ENCODE data around the gene IGSF21. TPM values are rescaled to one million over a fixed set of nuclear protein-coding genes. Genes with fewer than 3 reads are reported as not detected.

Gene IGSF21
- total RNA-seq, 1 experiment from 2014 or later = 5.2 TPM

DNA sequence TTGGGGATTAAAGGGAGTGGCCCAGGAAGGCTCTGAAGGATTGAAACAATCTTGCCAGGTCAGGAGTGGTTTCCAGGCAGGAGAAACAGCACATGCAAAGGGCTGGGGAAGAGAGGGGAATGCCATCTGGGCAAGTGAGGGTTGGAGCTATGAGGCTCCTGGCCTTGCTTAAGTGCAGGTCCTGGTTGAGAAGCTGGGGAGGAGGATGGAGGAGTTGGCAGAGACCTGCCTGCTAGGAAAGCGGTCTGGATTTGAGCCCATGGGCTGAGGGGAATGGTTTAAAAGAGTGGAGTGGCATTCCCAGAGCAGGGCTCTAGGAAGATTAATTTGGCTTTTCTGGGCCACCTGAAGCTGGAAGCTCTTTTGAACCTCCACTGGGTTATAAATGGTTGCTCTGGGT lies 9.2 kb downstream of the IGSF21 start:
- H3K4me1 Mint-ChIP-seq = peaks cover 11 to 27% of the 10 kb centered on the region in 2 experiments
- no peaks in the 10 kb centered on the region; a peak in 1 of 5 replicates for H3K9me3 Mint-ChIP-seq
- no peak overlapping the region for H2BK5ac ChIP-seq (ENCODE audit: insufficient read length, low read length)
- peaks cover 3% of the 10 kb centered on the region; the same call in 1 of the 2 replicates for H3K79me2 ChIP-seq (ENCODE audit: insufficient read depth, low read length)
- H3K9ac ChIP-seq (ENCODE audit: extremely low read depth, insufficient read length, low read length) = no peak overlapping the region
- H3K4me1 ChIP-seq (ENCODE audit: insufficient read depth, low read length) = no peaks in the 10 kb centered on the region; the same call in 1 of the 2 replicates
- no peak overlapping the region for H3K18ac ChIP-seq (ENCODE audit: insufficient read length, low read depth, low read length)
- no peak overlapping the region for H3K27ac Mint-ChIP-seq
- no peak overlapping the region for H3K4me3 Mint-ChIP-seq
- no peak overlapping the region for H3K27ac ChIP-seq (ENCODE audit: insufficient read length, low read depth, low read length)
- H2BK20ac ChIP-seq (ENCODE audit: low read depth, low read length, poor library complexity, severe bottlenecking) = no peak overlapping the region
- H4K8ac ChIP-seq (replicated peaks; ENCODE audit: insufficient read length, low read depth, low read length) = no peak overlapping the region
- TF ChIP-seq, protein P1, sequence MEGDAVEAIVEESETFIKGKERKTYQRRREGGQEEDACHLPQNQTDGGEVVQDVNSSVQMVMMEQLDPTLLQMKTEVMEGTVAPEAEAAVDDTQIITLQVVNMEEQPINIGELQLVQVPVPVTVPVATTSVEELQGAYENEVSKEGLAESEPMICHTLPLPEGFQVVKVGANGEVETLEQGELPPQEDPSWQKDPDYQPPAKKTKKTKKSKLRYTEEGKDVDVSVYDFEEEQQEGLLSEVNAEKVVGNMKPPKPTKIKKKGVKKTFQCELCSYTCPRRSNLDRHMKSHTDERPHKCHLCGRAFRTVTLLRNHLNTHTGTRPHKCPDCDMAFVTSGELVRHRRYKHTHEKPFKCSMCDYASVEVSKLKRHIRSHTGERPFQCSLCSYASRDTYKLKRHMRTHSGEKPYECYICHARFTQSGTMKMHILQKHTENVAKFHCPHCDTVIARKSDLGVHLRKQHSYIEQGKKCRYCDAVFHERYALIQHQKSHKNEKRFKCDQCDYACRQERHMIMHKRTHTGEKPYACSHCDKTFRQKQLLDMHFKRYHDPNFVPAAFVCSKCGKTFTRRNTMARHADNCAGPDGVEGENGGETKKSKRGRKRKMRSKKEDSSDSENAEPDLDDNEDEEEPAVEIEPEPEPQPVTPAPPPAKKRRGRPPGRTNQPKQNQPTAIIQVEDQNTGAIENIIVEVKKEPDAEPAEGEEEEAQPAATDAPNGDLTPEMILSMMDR (conservative IDR thresholded peaks at IDR 0.05) = no peak
- H3K14ac ChIP-seq (ENCODE audit: insufficient read depth, low read length) = no peak overlapping the region
- H3K23ac ChIP-seq (ENCODE audit: insufficient read length, low read depth, low read length) = no peak overlapping the region
- H4K91ac ChIP-seq (ENCODE audit: insufficient read length, low read depth, low read length) = no peak overlapping the region
- H3K79me1 ChIP-seq (ENCODE audit: insufficient read depth, low read depth, low read length, poor library complexity, severe bottlenecking) = no peaks in the 10 kb centered on the region
- H4K5ac ChIP-seq (ENCODE audit: insufficient read length, low read depth, low read length) = no peak overlapping the region
- H2BK120ac ChIP-seq (ENCODE audit: low read depth, low read length, poor library complexity, severe bottlenecking) = no peak overlapping the region
- no peaks in the 10 kb centered on the region for H3K9me3 ChIP-seq (ENCODE audit: control insufficient read depth, low read depth, low read length)
- DNase-seq = no peak
- H3K4ac ChIP-seq (ENCODE audit: low read depth, low read length) = no peak overlapping the region
- H3K27me3 ChIP-seq (ENCODE audit: insufficient read depth, low read length) = no peaks in the 10 kb centered on the region; the same call in 1 of the 2 replicates
- no peak overlapping the region for H2AK5ac ChIP-seq (ENCODE audit: insufficient read length, low read length)
- peaks cover 64% of the 10 kb centered on the region for H3K27me3 Mint-ChIP-seq (ENCODE audit: low read depth)
- H3K23me2 ChIP-seq (ENCODE audit: insufficient read length, low read depth, low read length, poor library complexity, severe bottlenecking) = no peaks in the 10 kb centered on the region
- no peak overlapping the region for H3T11ph ChIP-seq (ENCODE audit: low read length)
- H3K36me3 Mint-ChIP-seq (ENCODE audit: insufficient read depth in 1 of 3, low read depth in 3 of 3) = no peaks in the 10 kb centered on the region
- H2AFZ ChIP-seq (ENCODE audit: low read length) = no peak overlapping the region
- H4K20me1 ChIP-seq (ENCODE audit: control insufficient read depth, insufficient read depth, insufficient read length) = no peaks in the 10 kb centered on the region
- H3K4me2 ChIP-seq (ENCODE audit: insufficient read depth, insufficient read length, low read length) = no peak overlapping the region
- WGBS (ENCODE audit: extremely low coverage, insufficient read length, low lambda C conversion rate) = no CpG with 5 or more reads among the region's 1 CpG
- H2BK12ac ChIP-seq (ENCODE audit: insufficient read length, low read depth, low read length) = no peak overlapping the region
- no peak overlapping the region for H3K56ac ChIP-seq (ENCODE audit: insufficient read length, low read depth, low read length)
- no peak overlapping the region for H2BK15ac ChIP-seq (ENCODE audit: low read depth, low read length)

Measured in H9 (cell line).